Liver (tissue), 9 donors: ENCODE data around the gene CHIT1. TPM values are rescaled to one million over a fixed set of nuclear protein-coding genes. Genes with fewer than 3 reads are reported as not detected.
"Not testable (repeated sequence)": the region's sequence is repeated elsewhere in the genome, so short reads cannot be mapped to it uniquely, and the experiment has no call there.

Experiments
- DNase-seq: peaks from one replicate; pipeline ENCODE4 v3.0.0-alpha.2; 2017; ENCODE audit warnings: low spot score
- H3K27ac ChIP-seq, 2 donors: one replicate each; pipeline ENCODE4 v1.7.0; 2013; ENCODE audit warnings: inconsistent platforms in 2 of 2, low read length in 2 of 2, control low read depth in 1 of 2, low read depth in 1 of 2, mild to moderate bottlenecking in 1 of 2
- H3K27me3 ChIP-seq, 4 donors: one replicate each; pipeline versions ENCODE4 v1.6.1 to v1.7.0; 2013; ENCODE audit warnings: low read length in 3 of 4, inconsistent platforms in 1 of 4, mild to moderate bottlenecking in 1 of 4, moderate library complexity in 1 of 4; ENCODE audit not compliant: control insufficient read depth in 4 of 4, insufficient read depth in 4 of 4
- H3K36me3 ChIP-seq, 4 donors: one replicate each; pipeline versions ENCODE4 v1.6.1 to v1.7.0; 2013; ENCODE audit warnings: low read length in 3 of 4, mild to moderate bottlenecking in 3 of 4, low read depth in 1 of 4, moderate library complexity in 1 of 4; ENCODE audit not compliant: control insufficient read depth in 4 of 4, insufficient read depth in 3 of 4
- H3K4me1 ChIP-seq, 4 donors: one replicate each; pipeline versions ENCODE4 v1.6.1 to v1.7.0; 2013; ENCODE audit warnings: low read length in 3 of 4, mild to moderate bottlenecking in 3 of 4, moderate library complexity in 1 of 4; ENCODE audit not compliant: control insufficient read depth in 4 of 4, insufficient read depth in 4 of 4
- H3K4me3 ChIP-seq, 3 donors: one replicate each; pipeline versions ENCODE4 v1.6.1 to v1.7.0; 2013; ENCODE audit warnings: low read length in 3 of 3, control low read depth in 1 of 3, low read depth in 1 of 3, mild to moderate bottlenecking in 1 of 3
- H3K9ac ChIP-seq, 2 donors: one replicate each; pipeline ENCODE4 v1.7.0; 2013; ENCODE audit warnings: low read length in 2 of 2, mild to moderate bottlenecking in 2 of 2, moderate library complexity in 2 of 2, control low read depth in 1 of 2, low read depth in 1 of 2
- H3K9me3 ChIP-seq, 4 donors: one replicate each; pipeline versions ENCODE4 v1.6.1 to v1.7.0; 2013; ENCODE audit warnings: low read length in 3 of 4; ENCODE audit not compliant: control insufficient read depth in 4 of 4
- EGR1 ChIP-seq, 2 donors: IDR thresholded peaks; 2 replicates each; pipeline ENCODE4 v1.6.1; 2016 to 2018; ENCODE audit warnings: antibody characterized with exemption in 2 of 2, low read depth in 2 of 2
- FOXA1 ChIP-seq: IDR thresholded peaks from 2 replicates; pipeline ENCODE4 v1.6.1; 2016; ENCODE audit warnings: antibody characterized with exemption
- FOXA2 ChIP-seq: IDR thresholded peaks from 2 replicates; pipeline ENCODE4 v1.6.1; 2016; ENCODE audit warnings: antibody characterized with exemption
- GABPA ChIP-seq, 2 donors: IDR thresholded peaks in 1 of 2; conservative IDR thresholded peaks in 1 of 2; 2 replicates each; pipeline ENCODE4 v1.6.1; 2016; ENCODE audit warnings: antibody characterized with exemption in 2 of 2, mild to moderate bottlenecking in 1 of 2, moderate library complexity in 1 of 2
- HNF4A ChIP-seq, 2 donors: conservative IDR thresholded peaks; 2 replicates each; pipeline ENCODE4 v1.6.1; 2016; ENCODE audit warnings: antibody characterized with exemption in 2 of 2, mild to moderate bottlenecking in 2 of 2
- HNF4G ChIP-seq: IDR thresholded peaks from 2 replicates; pipeline ENCODE4 v1.6.1; 2016; ENCODE audit warnings: antibody characterized with exemption
- JUND ChIP-seq, 2 donors: IDR thresholded peaks; 2 replicates each; pipeline ENCODE4 v1.6.1; 2016; ENCODE audit warnings: antibody characterized with exemption in 2 of 2
- NR2F2 ChIP-seq: IDR thresholded peaks from 2 replicates; pipeline ENCODE4 v1.6.1; 2016; ENCODE audit warnings: antibody characterized with exemption
- RAD21 ChIP-seq, 2 donors: IDR thresholded peaks; 2 replicates each; pipeline ENCODE4 v1.6.1; 2016; ENCODE audit warnings: antibody characterized with exemption in 2 of 2, mild to moderate bottlenecking in 2 of 2
- RXRA ChIP-seq, 2 donors: IDR thresholded peaks; 2 replicates each; pipeline ENCODE4 v1.6.1; 2017 to 2018; ENCODE audit warnings: antibody characterized with exemption in 2 of 2, mild to moderate bottlenecking in 1 of 2
- SP1 ChIP-seq: IDR thresholded peaks from 2 replicates; pipeline ENCODE4 v1.6.1; 2018; ENCODE audit warnings: antibody characterized with exemption, mild to moderate bottlenecking
- TAF1 ChIP-seq: conservative IDR thresholded peaks from 2 replicates; pipeline ENCODE4 v1.6.1; 2016; ENCODE audit warnings: antibody characterized with exemption, mild to moderate bottlenecking
- YY1 ChIP-seq: IDR thresholded peaks from 2 replicates; pipeline ENCODE4 v1.6.1; 2016; ENCODE audit warnings: antibody characterized with exemption, mild to moderate bottlenecking
- ZBTB33 ChIP-seq: IDR thresholded peaks from 2 replicates; pipeline ENCODE4 v1.6.1; 2016; ENCODE audit warnings: antibody characterized with exemption
- WGBS: extraction: QIAGEN DNeasy Blood & Tissue Kit; methylation state at CpG from one replicate; pipeline ENCODE4 v1.1.7; 2013; 5-methylcytosine and 5-hydroxymethylcytosine counted together
- polyA plus RNA-seq, 2 donors: library from polyadenylated mRNA; stranded (reverse) in 1 of 2; unstranded in 1 of 2; fragments of 200-250 nt in 1 of 2; fragments of >200 nt in 1 of 2; fragmentation: Nextera tagmentation in 1 of 2; extraction: Ambion mirVana in 1 of 2; gene quantifications; one replicate each; pipeline versions ENCODE4 v1.2.1 to v1.2.3, GENCODE V29; 2013 to 2015
- total RNA-seq, 2 donors: library from RNA; depleted of rRNA; stranded (reverse); fragments of >200 nt; gene quantifications; one replicate each; pipeline ENCODE4 v1.2.3, GENCODE V29; 2014
- TF ChIP-seq, protein P1 (sequence below): IDR thresholded peaks from 2 replicates; pipeline ENCODE4 v1.6.1; 2016; ENCODE audit warnings: antibody characterized with exemption
- TF ChIP-seq, protein P2 (sequence below): IDR thresholded peaks from 2 replicates; pipeline ENCODE4 v1.6.1; 2016; ENCODE audit warnings: antibody characterized with exemption, mild to moderate bottlenecking
- TF ChIP-seq, protein P3 (sequence below): IDR thresholded peaks from 2 replicates; pipeline ENCODE4 v1.6.1; 2016; ENCODE audit warnings: antibody characterized with exemption
- TF ChIP-seq, protein P4 (sequence below): fragments of 150-350 bp; IDR thresholded peaks from 2 replicates; pipeline ENCODE4 v1.5.1; 2017; ENCODE audit warnings: improper control_type of control experiment, low read depth, low read length; ENCODE audit not compliant: missing input control
- donor health status: healthy.
- donor health status: healthy.
- donor health status: healthy.
- donor health status: healthy.
- donor health status: healthy.

Gene CHIT1
- total and polyA plus RNA-seq, 4 donors: under 0.01 to 0.07 TPM; not detected in 2

DNA sequence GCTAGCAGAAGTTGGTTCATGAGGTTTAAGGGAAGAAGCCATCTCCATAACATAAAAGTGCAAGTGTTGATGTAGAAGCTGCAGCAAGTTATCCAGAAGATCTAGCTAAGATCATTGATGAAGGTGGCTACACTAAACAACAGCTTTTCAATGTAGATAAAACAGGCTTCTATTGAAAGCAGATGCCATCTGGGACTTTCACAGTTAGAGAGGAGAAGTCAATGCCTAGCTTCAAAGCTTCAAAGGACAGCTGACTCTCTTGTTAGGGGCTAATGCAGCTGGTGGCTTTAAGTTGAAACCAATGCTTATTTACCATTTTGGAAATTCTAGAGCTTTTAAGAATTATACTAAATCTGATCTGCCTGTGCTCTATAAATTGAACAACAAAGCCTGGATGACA is 25.3 kb upstream of the CHIT1 start:
- H3K27ac ChIP-seq, H3K36me3 ChIP-seq, DNase-seq, H3K9ac ChIP-seq, H3K27me3 ChIP-seq, H3K4me1 ChIP-seq, H3K4me3 ChIP-seq, H3K9me3 ChIP-seq: not testable (repeated sequence)

DNA sequence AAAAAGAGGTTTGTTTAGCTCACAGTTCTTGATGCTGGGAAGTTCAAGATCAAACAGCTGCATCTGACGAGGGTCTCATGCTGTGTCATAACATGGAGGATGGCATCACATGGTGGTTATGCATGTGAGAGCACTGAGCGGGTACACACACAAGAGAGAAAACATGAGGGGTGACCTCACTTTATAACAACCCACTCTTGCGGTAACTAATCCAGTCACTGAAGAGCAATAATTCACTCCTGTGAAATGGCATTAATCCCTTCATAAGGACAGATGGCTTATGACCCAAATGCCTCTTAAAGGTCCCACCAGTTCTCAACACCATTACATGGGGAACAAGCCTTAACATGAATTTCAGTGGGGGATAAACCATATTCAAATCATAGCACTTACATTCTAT is 23.2 kb upstream of the CHIT1 start:
- no peaks in the 10 kb centered on the region for H3K27me3 ChIP-seq
- H3K36me3 ChIP-seq: no peaks in the 10 kb centered on the region
- 86% methylated on average over 3 of the region's 3 CpGs for WGBS
- no peaks in the 10 kb centered on the region for H3K4me1 ChIP-seq
- TF ChIP-seq ZBTB33 (no peak), NR2F2 (no peak), HNF4A (conservative IDR thresholded peaks at IDR 0.05) (no peak), JUND (IDR thresholded peaks at IDR 0.05) (no peak), FOXA2 (no peak), EGR1 (IDR thresholded peaks at IDR 0.05; ENCODE audit: low read depth in 2 of 2) (no peak)
- TF ChIP-seq, protein P1, sequence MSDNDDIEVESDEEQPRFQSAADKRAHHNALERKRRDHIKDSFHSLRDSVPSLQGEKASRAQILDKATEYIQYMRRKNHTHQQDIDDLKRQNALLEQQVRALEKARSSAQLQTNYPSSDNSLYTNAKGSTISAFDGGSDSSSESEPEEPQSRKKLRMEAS: no peak
- TF ChIP-seq, protein P2, sequence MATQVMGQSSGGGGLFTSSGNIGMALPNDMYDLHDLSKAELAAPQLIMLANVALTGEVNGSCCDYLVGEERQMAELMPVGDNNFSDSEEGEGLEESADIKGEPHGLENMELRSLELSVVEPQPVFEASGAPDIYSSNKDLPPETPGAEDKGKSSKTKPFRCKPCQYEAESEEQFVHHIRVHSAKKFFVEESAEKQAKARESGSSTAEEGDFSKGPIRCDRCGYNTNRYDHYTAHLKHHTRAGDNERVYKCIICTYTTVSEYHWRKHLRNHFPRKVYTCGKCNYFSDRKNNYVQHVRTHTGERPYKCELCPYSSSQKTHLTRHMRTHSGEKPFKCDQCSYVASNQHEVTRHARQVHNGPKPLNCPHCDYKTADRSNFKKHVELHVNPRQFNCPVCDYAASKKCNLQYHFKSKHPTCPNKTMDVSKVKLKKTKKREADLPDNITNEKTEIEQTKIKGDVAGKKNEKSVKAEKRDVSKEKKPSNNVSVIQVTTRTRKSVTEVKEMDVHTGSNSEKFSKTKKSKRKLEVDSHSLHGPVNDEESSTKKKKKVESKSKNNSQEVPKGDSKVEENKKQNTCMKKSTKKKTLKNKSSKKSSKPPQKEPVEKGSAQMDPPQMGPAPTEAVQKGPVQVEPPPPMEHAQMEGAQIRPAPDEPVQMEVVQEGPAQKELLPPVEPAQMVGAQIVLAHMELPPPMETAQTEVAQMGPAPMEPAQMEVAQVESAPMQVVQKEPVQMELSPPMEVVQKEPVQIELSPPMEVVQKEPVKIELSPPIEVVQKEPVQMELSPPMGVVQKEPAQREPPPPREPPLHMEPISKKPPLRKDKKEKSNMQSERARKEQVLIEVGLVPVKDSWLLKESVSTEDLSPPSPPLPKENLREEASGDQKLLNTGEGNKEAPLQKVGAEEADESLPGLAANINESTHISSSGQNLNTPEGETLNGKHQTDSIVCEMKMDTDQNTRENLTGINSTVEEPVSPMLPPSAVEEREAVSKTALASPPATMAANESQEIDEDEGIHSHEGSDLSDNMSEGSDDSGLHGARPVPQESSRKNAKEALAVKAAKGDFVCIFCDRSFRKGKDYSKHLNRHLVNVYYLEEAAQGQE: no peak
- TF ChIP-seq, protein P3, sequence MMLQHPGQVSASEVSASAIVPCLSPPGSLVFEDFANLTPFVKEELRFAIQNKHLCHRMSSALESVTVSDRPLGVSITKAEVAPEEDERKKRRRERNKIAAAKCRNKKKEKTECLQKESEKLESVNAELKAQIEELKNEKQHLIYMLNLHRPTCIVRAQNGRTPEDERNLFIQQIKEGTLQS: no peak
- TF ChIP-seq, protein P4, sequence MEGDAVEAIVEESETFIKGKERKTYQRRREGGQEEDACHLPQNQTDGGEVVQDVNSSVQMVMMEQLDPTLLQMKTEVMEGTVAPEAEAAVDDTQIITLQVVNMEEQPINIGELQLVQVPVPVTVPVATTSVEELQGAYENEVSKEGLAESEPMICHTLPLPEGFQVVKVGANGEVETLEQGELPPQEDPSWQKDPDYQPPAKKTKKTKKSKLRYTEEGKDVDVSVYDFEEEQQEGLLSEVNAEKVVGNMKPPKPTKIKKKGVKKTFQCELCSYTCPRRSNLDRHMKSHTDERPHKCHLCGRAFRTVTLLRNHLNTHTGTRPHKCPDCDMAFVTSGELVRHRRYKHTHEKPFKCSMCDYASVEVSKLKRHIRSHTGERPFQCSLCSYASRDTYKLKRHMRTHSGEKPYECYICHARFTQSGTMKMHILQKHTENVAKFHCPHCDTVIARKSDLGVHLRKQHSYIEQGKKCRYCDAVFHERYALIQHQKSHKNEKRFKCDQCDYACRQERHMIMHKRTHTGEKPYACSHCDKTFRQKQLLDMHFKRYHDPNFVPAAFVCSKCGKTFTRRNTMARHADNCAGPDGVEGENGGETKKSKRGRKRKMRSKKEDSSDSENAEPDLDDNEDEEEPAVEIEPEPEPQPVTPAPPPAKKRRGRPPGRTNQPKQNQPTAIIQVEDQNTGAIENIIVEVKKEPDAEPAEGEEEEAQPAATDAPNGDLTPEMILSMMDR: no peak
- no peak overlapping the region for H3K4me3 ChIP-seq
- H3K27ac ChIP-seq: no peak overlapping the region
- H3K9me3 ChIP-seq: no peaks in the 10 kb centered on the region
- no peak overlapping the region for H3K9ac ChIP-seq
- DNase-seq: no peak

- 95% methylated on average over 2 of the region's 2 CpGs for WGBS
- Histone ChIP-seq H3K9ac (no peak overlapping the region), H3K27me3 (no peaks in the 10 kb centered on the region), H3K27ac (no peak overlapping the region), H3K4me1 (no peaks in the 10 kb centered on the region), H3K36me3 (no peaks in the 10 kb centered on the region), H3K9me3 (no peaks in the 10 kb centered on the region), H3K4me3 (no peak overlapping the region)
- no peak for DNase-seq
- TF ChIP-seq ZBTB33: no peak
- TF ChIP-seq EGR1 (IDR thresholded peaks at IDR 0.05; ENCODE audit: low read depth in 2 of 2): no peak
- no peak for TF ChIP-seq YY1
- TF ChIP-seq JUND (IDR thresholded peaks at IDR 0.05): no peak
- no peak for TF ChIP-seq HNF4A (conservative IDR thresholded peaks at IDR 0.05)
- TF ChIP-seq FOXA1: no peak
- TF ChIP-seq SP1: no peak
- TF ChIP-seq, protein P3: no peak
- no peak for TF ChIP-seq HNF4G
- no peak for TF ChIP-seq RXRA (IDR thresholded peaks at IDR 0.05)
- TF ChIP-seq RAD21 (IDR thresholded peaks at IDR 0.05): no peak
- no peak for TF ChIP-seq GABPA (IDR thresholded peaks at IDR 0.05 in 1 of 2, conservative IDR thresholded peaks at IDR 0.05 in 1 of 2)
- no peak for TF ChIP-seq TAF1
- TF ChIP-seq FOXA2: no peak
- no peak for TF ChIP-seq NR2F2
- TF ChIP-seq, protein P1: no peak
Measured at GRCh38 chr1:203251466-203251865, 22.0 kb upstream of the CHIT1 start.
